CD4-positive, alpha-beta memory T cell (primary cell): Measurements from ENCODE around the gene C1orf21. TPM values are rescaled to one million over a fixed set of nuclear protein-coding genes. Genes with fewer than 3 reads are reported as not detected.

Experiments
- CTCF ChIA-PET: fragments of 350-600 bp; sonication (Branson Sonifier 250); formaldehyde crosslinking; loops from one replicate; lab custom pipeline; 2021; ENCODE audit warnings: inconsistent platforms; ENCODE audit not compliant: partially characterized antibody; lab: Charles Lee
- POLR2A ChIA-PET: fragments of 350-600 bp; sonication (Branson Sonifier 250); formaldehyde crosslinking; loops from one replicate; lab custom pipeline; 2021; ENCODE audit not compliant: partially characterized antibody; lab: Charles Lee
- DNase-seq, 5 donors: peaks; one replicate each; pipeline versions ENCODE4 v3.0.0 to v3.0.0-alpha.2; 2020 to 2022; ENCODE audit warnings: mixed read lengths in 1 of 5
- H3K27ac ChIP-seq: one replicate; pipeline ENCODE4 v1.7.0; 2013; ENCODE audit warnings: low read depth, low read length
- H3K27me3 ChIP-seq: 2 replicates; pipeline ENCODE4 v1.7.0; 2013; ENCODE audit warnings: mild to moderate bottlenecking, low read length, moderate library complexity; ENCODE audit not compliant: insufficient read depth
- H3K36me3 ChIP-seq: 2 replicates; pipeline ENCODE4 v1.7.0; 2013; ENCODE audit warnings: mild to moderate bottlenecking, low read length, moderate library complexity; ENCODE audit not compliant: insufficient read depth
- H3K4me1 ChIP-seq: 2 replicates; pipeline ENCODE4 v1.7.0; 2013; ENCODE audit warnings: mild to moderate bottlenecking, low read length, moderate library complexity; ENCODE audit not compliant: insufficient read depth
- H3K4me3 ChIP-seq, 2 donors: one replicate each; pipeline ENCODE4 v1.7.0; 2013; ENCODE audit warnings: low read length in 2 of 2, mild to moderate bottlenecking in 1 of 2
- H3K9me3 ChIP-seq, 2 donors: one replicate each; pipeline ENCODE4 v1.7.0; 2013; ENCODE audit warnings: low read length in 2 of 2, control low read depth in 1 of 2; ENCODE audit not compliant: control insufficient read depth in 1 of 2
- H3K27ac Mint-ChIP-seq, 7 donors: one replicate each; pipeline ENCODE4 v1.8.0; 2020 to 2021; ENCODE audit warnings: mixed read lengths in 7 of 7, mild to moderate bottlenecking in 6 of 7, inconsistent platforms in 3 of 7, moderate library complexity in 3 of 7
- H3K27me3 Mint-ChIP-seq, 2 donors: one replicate each; pipeline ENCODE4 v1.8.0; 2020 to 2021; ENCODE audit warnings: mixed read lengths in 2 of 2
- H3K36me3 Mint-ChIP-seq, 2 donors: one replicate each; pipeline ENCODE4 v1.8.0; 2020 to 2021; ENCODE audit warnings: mixed read lengths in 2 of 2, inconsistent platforms in 1 of 2, mild to moderate bottlenecking in 1 of 2
- H3K4me1 Mint-ChIP-seq, 4 donors: one replicate each; pipeline ENCODE4 v1.8.0; 2020 to 2021; ENCODE audit warnings: mixed read lengths in 4 of 4, mild to moderate bottlenecking in 1 of 4
- H3K4me3 Mint-ChIP-seq, 8 donors: one replicate each; pipeline ENCODE4 v1.8.0; 2020 to 2021; ENCODE audit warnings: mixed read lengths in 8 of 8, mild to moderate bottlenecking in 7 of 8, moderate library complexity in 6 of 8, inconsistent platforms in 3 of 8
- H3K9me3 Mint-ChIP-seq, 8 donors: one replicate each; pipeline ENCODE4 v1.8.0; 2020 to 2021; ENCODE audit warnings: mixed read lengths in 8 of 8, mild to moderate bottlenecking in 5 of 8, inconsistent platforms in 3 of 8, moderate library complexity in 1 of 8
- intact Hi-C: fragments of 100-400 bp; cut with micrococcal nuclease; formaldehyde crosslinking; loops from one replicate; pipeline ENCODE4 v1.15.1; 2023
- polyA plus RNA-seq, 2 donors: library from polyadenylated mRNA; unstranded; fragments of 300-500 nt; fragmentation: Illumina TruSeq; gene quantifications; one replicate each; pipeline ENCODE4 v1.2.3, GENCODE V29; 2021
- total RNA-seq, 2 experiments: library from RNA; stranded (reverse); gene quantifications; one replicate each; pipeline ENCODE4 v1.2.3, GENCODE V29; 2021

The C1orf21 gene
- total and polyA plus RNA-seq, 4 experiments from 2014 or later: 0.20 to 0.80 (median 0.55) TPM

DNA sequence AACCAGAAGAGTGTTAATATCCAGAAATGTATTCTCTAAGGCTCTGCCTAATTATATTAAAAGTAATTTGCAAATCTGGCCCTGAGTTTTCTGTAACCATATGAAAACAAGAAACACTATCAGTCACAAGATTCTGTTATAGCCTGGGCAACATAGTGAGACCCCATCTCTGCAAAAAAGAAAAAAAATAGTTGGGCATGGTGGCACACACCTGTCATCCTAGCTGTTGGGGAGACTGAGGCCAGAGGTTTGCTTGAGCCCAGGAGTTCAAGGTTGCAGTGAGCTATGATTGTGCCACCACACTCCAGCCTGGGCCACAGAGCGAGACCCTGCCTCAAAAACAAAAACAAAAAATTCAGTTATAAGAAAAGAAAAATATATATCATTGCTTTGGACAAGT is 25.6 kb downstream of the C1orf21 start:
- ChIA-PET CTCF (no interaction called here), POLR2A (no interaction called here)
- Mint-ChIP-seq H3K4me1 (no peaks in the 10 kb centered on the region), H3K9me3 (no peaks in the 10 kb centered on the region), H3K27ac (no peak overlapping the region), H3K36me3 (no peaks in the 10 kb centered on the region), H3K27me3 (peaks cover 8 to 10% of the 10 kb centered on the region in 2 donors), H3K4me3 (no peak overlapping the region)
- no peak for DNase-seq
- H3K27ac ChIP-seq: no peak overlapping the region
- no peaks in the 10 kb centered on the region for H3K36me3 ChIP-seq
- intact Hi-C loops: no loop called here
- H3K4me1 ChIP-seq: no peaks in the 10 kb centered on the region
- no peak overlapping the region for H3K4me3 ChIP-seq
- no peaks in the 10 kb centered on the region for H3K27me3 ChIP-seq
- H3K9me3 ChIP-seq: no peaks in the 10 kb centered on the region

DNA sequence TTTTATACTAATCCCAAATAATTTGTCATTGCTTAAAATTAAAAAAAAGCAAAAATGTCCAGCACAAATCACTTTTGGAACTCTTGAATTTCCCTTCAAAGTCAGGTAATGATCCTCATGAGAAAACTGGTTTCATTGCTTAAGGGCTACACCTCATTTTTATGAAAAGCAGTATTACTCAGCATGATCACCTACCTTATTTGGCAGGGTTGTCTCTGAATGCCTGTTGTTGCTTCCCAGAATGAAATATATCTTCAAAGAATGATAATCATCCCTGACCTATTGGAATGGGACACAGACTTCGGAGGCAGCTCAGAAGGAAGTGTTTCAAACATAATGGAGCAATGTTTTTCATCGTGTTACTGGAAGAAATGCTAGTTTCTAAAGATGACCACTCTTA is 29.7 kb downstream of the C1orf21 start:
- H3K9me3 ChIP-seq: no peaks in the 10 kb centered on the region
- ChIA-PET CTCF (no interaction called here), POLR2A (no interaction called here)
- H3K27ac Mint-ChIP-seq: no peak overlapping the region
- H3K4me3 ChIP-seq: no peak overlapping the region
- peaks cover 6 to 19% of the 10 kb centered on the region in 2 donors for H3K27me3 Mint-ChIP-seq
- no peaks in the 10 kb centered on the region for H3K36me3 ChIP-seq
- no peaks in the 10 kb centered on the region for H3K4me1 ChIP-seq
- intact Hi-C loops: no loop called here
- H3K4me3 Mint-ChIP-seq: no peak overlapping the region
- H3K9me3 Mint-ChIP-seq: peaks cover 0 to 2% (median 0%) of the 10 kb centered on the region in 8 donors
- H3K27me3 ChIP-seq: no peaks in the 10 kb centered on the region
- H3K36me3 Mint-ChIP-seq: no peaks in the 10 kb centered on the region
- peaks cover 0 to 1% (median 0%) of the 10 kb centered on the region in 4 donors for H3K4me1 Mint-ChIP-seq
- no peak overlapping the region for H3K27ac ChIP-seq
- DNase-seq: no peak

- Mint-ChIP-seq H3K9me3 (peaks cover 0 to 2% (median 0%) of the 10 kb centered on the region in 8 donors), H3K36me3 (no peaks in the 10 kb centered on the region), H3K27ac (no peak overlapping the region), H3K4me1 (peaks cover 0 to 1% (median 0%) of the 10 kb centered on the region in 4 donors), H3K27me3 (peaks cover 6 to 19% of the 10 kb centered on the region in 2 donors), H3K4me3 (no peak overlapping the region)
- Histone ChIP-seq H3K27ac (no peak overlapping the region), H3K9me3 (no peaks in the 10 kb centered on the region), H3K27me3 (no peaks in the 10 kb centered on the region), H3K36me3 (no peaks in the 10 kb centered on the region), H3K4me3 (no peak overlapping the region), H3K4me1 (no peaks in the 10 kb centered on the region)
- ChIA-PET CTCF (no interaction called here), POLR2A (no interaction called here)
- no peak for DNase-seq
- intact Hi-C loops: no loop called here
These were observed 30.1 kb downstream of the C1orf21 start for GRCh38 chr1:184416946-184417345.

- Histone ChIP-seq H3K9me3 (no peaks in the 10 kb centered on the region), H3K4me3 (no peak overlapping the region), H3K4me1 (no peaks in the 10 kb centered on the region), H3K36me3 (no peaks in the 10 kb centered on the region), H3K27me3 (no peaks in the 10 kb centered on the region), H3K27ac (no peak overlapping the region)
- Mint-ChIP-seq H3K9me3 (peaks cover 0 to 2% (median 0%) of the 10 kb centered on the region in 8 donors), H3K4me3 (no peak overlapping the region), H3K27me3 (peaks cover 7 to 18% of the 10 kb centered on the region in 2 donors), H3K27ac (no peak overlapping the region), H3K36me3 (no peaks in the 10 kb centered on the region), H3K4me1 (peaks cover 0 to 1% (median 0%) of the 10 kb centered on the region in 4 donors)
- intact Hi-C loops: no loop called here
- no peak for DNase-seq
- POLR2A ChIA-PET: no interaction called here
- CTCF ChIA-PET: interaction anchor here (1.9 kb wide), 1 partner anchor 8 kb away, joined by 5 read pairs; no protein-coding TSS in a partner anchor
These were observed 31.1 kb downstream of the C1orf21 start for GRCh38 chr1:184417916-184418315.

DNA sequence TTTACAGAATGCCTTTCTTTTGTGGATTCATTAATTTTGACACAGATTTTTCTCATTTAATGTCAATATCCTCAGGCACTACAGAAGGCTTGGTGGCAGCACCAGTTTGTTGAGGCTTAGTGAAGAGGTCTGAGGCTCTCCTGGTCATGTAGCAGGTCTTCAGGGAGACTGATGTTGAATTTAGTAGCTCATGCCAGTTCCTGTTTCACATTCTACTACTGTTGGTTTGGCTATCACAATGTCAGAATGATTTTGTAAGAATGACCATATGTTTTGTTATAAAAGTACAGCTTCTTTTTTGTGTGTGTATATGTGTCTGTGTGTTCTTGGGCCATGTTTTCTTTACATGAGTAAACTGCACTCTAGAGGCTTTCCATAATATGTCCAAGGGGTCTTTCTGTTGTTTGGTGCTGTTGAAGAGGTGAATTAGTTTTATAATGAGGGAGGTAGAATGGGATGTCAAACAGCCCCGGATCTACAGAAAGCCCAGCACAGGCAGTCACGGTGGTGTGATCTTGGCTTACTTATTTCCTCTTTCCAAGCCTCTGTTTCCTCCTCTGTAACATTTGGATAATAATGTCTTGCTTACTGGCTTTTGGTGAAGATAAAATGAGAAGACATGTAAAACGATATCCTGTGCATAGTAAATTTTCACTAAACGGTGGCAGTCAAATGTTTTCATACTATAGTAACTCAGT is 32.0 kb downstream of the C1orf21 start:
- H3K4me3 ChIP-seq: no peak overlapping the region
- POLR2A ChIA-PET: no interaction called here
- H3K27me3 Mint-ChIP-seq: peaks cover 5 to 23% of the 10 kb centered on the region in 2 donors
- no peaks in the 10 kb centered on the region for H3K36me3 ChIP-seq
- CTCF ChIA-PET: interaction anchor here (1.9 kb wide), 1 partner anchor 9 kb away, joined by 5 read pairs; no protein-coding TSS in a partner anchor
- H3K27ac ChIP-seq: no peak overlapping the region
- no peak for DNase-seq
- H3K36me3 Mint-ChIP-seq: no peaks in the 10 kb centered on the region
- intact Hi-C loops: no loop called here
- no peak overlapping the region for H3K27ac Mint-ChIP-seq
- peaks cover 0 to 1% (median 0%) of the 10 kb centered on the region in 4 donors for H3K4me1 Mint-ChIP-seq
- H3K9me3 ChIP-seq: no peaks in the 10 kb centered on the region
- H3K27me3 ChIP-seq: no peaks in the 10 kb centered on the region
- no peak overlapping the region for H3K4me3 Mint-ChIP-seq
- H3K9me3 Mint-ChIP-seq: peaks cover 0 to 3% (median 0%) of the 10 kb centered on the region in 8 donors
- H3K4me1 ChIP-seq: no peaks in the 10 kb centered on the region

- Mint-ChIP-seq H3K27ac (no peak overlapping the region), H3K9me3 (peaks cover 0 to 3% (median 0%) of the 10 kb centered on the region in 8 donors), H3K27me3 (peaks cover 5 to 23% of the 10 kb centered on the region in 2 donors), H3K36me3 (no peaks in the 10 kb centered on the region), H3K4me1 (peaks cover 0 to 1% (median 0%) of the 10 kb centered on the region in 4 donors), H3K4me3 (no peak overlapping the region)
- ChIA-PET CTCF (interaction anchor here (1.9 kb wide), 1 partner anchor 10 kb away, joined by 5 read pairs; no protein-coding TSS in a partner anchor), POLR2A (no interaction called here)
- intact Hi-C loops: no loop called here
- H3K9me3 ChIP-seq: no peaks in the 10 kb centered on the region
- no peaks in the 10 kb centered on the region for H3K36me3 ChIP-seq
- H3K27me3 ChIP-seq: no peaks in the 10 kb centered on the region
- no peaks in the 10 kb centered on the region for H3K4me1 ChIP-seq
- no peak overlapping the region for H3K27ac ChIP-seq
- DNase-seq: no peak
- H3K4me3 ChIP-seq: no peak overlapping the region
These were observed 32.7 kb downstream of the C1orf21 start for GRCh38 chr1:184419350-184420161.

GRCh38 chr1:184422490-184423233 is 35.8 kb downstream of the C1orf21 start:
- Histone ChIP-seq H3K9me3 (no peaks in the 10 kb centered on the region), H3K36me3 (no peaks in the 10 kb centered on the region), H3K27me3 (no peaks in the 10 kb centered on the region), H3K4me3 (no peak overlapping the region), H3K4me1 (no peaks in the 10 kb centered on the region), H3K27ac (no peak overlapping the region)
- intact Hi-C loops: no loop called here
- H3K9me3 Mint-ChIP-seq: peaks cover 0 to 3% (median 0%) of the 10 kb centered on the region in 8 donors
- H3K27me3 Mint-ChIP-seq: peaks cover 7 to 21% of the 10 kb centered on the region in 2 donors
- CTCF ChIA-PET: no interaction called here
- DNase-seq: no peak
- POLR2A ChIA-PET: no interaction called here
- peaks cover 0 to 1% (median 0%) of the 10 kb centered on the region in 4 donors for H3K4me1 Mint-ChIP-seq
- H3K36me3 Mint-ChIP-seq: no peaks in the 10 kb centered on the region
- H3K4me3 Mint-ChIP-seq: no peak overlapping the region
- no peak overlapping the region for H3K27ac Mint-ChIP-seq
